Measurements from ENCODE around the gene KLHDC8A.

DNA sequence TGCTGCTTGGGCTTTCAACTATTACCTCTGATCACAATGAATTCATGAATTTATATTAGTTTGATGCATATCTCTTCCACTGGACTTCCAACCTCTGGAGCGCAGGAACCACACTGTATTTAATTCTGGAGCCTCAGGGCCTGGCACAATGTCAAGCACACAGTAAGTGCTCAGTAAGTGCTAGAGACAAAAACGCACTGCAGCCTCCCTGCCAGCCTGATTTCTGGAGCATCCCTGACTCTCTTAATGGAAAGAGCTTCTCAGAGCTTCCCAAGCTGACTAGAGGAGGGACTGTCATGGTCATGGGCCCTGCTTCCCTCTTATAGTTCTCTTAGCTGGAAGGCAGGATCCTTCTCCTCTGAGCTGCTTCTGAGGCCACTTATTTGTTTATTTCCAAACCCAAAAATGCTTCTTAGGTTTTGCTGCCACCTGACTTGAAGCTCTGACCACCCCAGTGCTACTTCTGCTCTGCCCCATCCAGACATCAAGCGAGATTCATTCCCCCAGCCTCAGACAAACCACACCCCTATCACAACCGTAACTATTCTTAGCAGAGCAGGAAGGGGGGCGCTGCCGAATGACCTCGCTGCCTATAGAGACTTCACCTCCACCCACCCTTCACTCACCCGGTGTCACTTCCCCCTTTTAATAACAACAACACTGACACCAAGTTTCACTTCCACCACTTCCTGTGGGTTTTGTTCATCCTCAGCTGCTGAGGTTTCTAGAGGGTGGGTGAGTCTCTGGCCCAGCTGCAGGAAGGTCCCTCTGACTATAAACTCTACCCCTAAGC is 68.8 kb downstream of the KLHDC8A start:
- no peak for TF ChIP-seq THRA (IDR thresholded peaks at IDR 0.05)
- TF ChIP-seq NFRKB (IDR thresholded peaks at IDR 0.05; ENCODE audit: low read depth) = no peak
- TF ChIP-seq E2F5 (CRISPR knock-in tag; IDR thresholded peaks at IDR 0.05) = no peak
- TF ChIP-seq GATA2 (CRISPR knock-in tag; IDR thresholded peaks at IDR 0.05) = no peak
- no peak for TF ChIP-seq NEUROD1 (IDR thresholded peaks at IDR 0.05; ENCODE audit: borderline replicate concordance, low read depth, low read length, partially characterized antibody)
- TF ChIP-seq ZBTB7A (IDR thresholded peaks at IDR 0.05; ENCODE audit: borderline replicate concordance, control insufficient read depth, low read depth, low read length) = peak; percentile 77; the same call in 1 of the 2 replicates
- TF ChIP-seq MCM7 (IDR thresholded peaks at IDR 0.05) = no peak
- TF ChIP-seq L3MBTL2 (IDR thresholded peaks at IDR 0.05) = no peak; the same call in 1 of the 2 replicates
- no peak for TF ChIP-seq ZNF184 (CRISPR knock-in tag; IDR thresholded peaks at IDR 0.05)
- no peak for TF ChIP-seq SIN3A (IDR thresholded peaks at IDR 0.05; ENCODE audit: borderline replicate concordance in 2 of 2, control insufficient read depth in 1 of 2, low read depth in 2 of 2, low read length in 2 of 2)
- no peak for TF ChIP-seq POLR2A (conservative IDR thresholded peaks at IDR 0.05)
